HG03095 (cell line): ENCODE results near the gene RPS6KB2.

Experiments
- ATAC-seq: cut with Tn5 transposase; IDR thresholded peaks from one replicate; pipeline ENCODE4 v1.9.1; 2021; ENCODE audit warnings: moderate library complexity; ENCODE audit not compliant: unreplicated experiment

The RPS6KB2 gene

DNA sequence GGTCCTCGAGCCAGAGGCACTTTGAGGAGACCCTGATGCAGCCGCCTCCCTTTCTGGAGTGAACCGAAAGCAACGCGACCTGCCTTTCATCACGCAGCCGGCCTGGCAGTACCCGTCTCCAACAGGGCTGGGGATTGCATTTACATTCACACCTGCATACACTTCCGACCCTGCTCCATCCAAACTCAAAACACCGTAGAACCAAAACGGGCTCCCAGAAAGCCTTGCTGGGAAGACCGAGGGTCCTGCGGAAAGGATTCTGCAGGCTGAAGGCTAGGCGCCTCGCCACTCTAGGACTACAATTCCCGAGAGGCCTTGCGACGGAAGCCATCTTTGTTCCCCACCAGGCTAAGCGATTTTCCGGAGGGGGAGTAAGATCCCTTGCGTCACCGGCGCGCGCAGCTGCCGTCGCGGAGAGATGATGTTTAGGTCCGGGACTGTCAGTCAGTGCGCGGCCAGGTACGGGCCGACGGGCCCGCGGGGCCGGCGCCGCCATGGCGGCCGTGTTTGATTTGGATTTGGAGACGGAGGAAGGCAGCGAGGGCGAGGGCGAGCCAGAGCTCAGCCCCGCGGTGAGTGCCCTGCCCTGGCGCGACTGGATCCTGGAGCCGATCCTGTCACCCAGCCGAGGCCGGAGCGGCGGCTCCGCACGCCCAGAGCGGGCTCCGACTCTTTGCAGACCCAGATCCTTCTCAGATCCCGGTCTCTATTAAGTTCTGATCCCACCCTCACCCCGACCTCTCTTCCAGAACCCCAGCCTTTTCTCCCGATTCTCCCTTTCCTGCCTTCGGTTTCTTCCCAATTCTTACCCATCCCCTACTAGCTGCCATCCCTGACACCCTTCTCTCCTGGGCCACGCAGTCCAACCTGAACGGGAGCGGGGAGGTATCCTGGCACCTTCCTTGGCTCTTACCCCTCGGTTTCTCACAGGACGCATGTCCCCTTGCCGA, at the start of gene RPS6KB2:
TSS of gene RPS6KB2 (plus strand) at position 443 of the 950 bp plus-strand sequence. CDS start at position 495, 52 bp downstream.
- ATAC-seq = peak; percentile 47

GRCh38 chr11:67378544-67378943, 49.8 kb upstream of the RPS6KB2 start:
- no peak for ATAC-seq

GRCh38 chr11:67379061-67380058, 48.9 kb upstream of the RPS6KB2 start:
- ATAC-seq = no peak

DNA sequence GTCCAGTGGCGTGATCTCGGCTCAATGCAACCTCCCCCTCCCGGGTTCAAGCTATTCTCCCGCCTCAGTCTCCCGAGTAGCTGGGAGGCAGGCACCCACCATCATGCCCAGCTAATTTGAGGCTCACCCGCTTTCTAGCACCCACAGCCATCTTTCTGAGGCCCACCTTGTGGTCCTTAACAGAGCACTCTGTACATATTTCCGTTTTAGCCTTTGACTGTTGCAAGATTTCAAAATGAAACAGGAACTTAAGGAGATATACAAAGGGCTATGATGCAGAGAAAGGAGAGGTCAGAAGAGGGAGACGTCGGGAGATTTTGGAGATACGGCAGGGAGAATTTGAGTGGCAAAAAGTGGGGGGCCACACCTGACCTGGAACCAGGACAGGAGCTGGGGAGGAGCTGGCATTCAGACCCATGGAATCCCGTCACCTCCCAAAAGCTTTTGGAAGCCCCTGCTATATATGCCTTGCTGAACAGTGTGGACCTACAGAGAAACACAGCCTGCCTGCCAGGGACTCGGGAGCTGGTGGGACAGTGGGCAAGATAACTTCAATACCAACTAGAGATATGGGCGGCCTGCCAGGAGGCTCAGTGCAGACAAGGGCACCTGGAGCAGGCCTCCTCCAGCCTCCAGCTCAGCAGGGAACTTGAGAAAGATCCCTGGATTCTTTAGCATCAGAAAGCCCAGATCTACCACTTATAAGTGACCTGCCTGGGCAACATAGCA, 46.9 kb upstream of the RPS6KB2 start:
- ATAC-seq = no peak

DNA sequence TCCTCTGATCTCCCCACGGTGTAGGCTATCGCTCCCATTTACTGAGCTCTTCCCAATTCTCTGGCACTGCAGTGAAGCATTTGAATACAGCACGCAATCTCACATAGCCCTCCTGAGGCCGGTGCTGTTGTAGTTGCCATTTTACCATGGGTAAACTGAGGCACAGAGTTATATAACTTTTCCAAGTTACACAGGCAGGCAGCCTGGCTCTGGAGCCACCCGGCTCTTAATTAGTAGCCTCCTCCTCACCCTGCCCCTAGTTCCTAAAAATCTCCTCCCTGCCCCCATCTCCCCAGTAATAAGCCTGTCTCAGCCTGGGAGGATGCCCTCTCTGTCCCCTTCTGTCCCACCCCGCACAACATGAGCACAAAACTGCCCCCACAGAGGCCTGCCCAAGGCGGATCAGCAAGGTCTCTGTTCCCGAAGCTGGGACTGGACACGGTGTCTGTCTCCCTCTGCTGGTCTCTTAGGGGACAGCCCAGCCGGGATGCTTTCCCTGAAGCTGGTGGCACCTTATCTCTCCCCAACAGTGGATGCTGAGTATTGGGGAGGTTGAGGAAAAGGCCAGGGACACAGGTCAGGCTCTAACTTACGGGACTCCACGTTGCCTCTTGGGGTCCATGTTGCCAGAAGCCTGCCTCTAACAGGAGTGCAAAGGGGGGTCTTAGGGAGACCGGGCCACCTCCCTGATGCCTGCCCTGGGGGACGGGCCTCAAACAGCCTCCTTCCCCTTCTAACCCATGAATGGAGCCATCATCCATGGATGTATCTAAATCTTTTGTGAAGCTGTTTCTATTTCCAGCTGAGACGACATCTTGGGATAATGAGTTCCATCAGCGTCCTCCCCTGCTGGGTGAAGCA, 45.8 kb upstream of the RPS6KB2 start:
- ATAC-seq = no peak

DNA sequence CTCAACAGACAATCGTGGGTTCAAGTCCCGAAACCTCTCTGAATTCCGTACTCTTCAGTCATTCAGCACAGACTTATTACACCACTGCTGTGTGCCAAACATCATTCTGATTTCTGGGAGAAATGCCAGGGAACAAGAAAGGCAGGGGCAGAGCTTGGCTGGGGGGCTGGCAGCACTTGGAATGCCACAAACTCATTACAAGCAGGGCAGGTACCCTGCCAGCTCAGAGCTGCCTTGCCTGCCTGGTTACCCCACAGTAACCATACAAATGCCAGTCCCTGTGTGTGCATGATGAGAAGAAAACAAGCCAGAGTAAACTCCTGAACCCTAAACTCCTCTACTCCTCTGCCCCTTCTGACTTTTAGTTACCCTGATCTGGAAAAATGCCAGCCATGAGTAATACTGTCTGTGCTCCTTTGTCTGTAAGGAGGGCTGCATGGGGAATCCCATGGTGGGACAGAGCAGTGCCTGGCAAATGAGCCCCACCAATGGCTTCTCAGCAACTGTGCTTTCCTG, 43.4 kb upstream of the RPS6KB2 start:
- ATAC-seq = no peak

DNA sequence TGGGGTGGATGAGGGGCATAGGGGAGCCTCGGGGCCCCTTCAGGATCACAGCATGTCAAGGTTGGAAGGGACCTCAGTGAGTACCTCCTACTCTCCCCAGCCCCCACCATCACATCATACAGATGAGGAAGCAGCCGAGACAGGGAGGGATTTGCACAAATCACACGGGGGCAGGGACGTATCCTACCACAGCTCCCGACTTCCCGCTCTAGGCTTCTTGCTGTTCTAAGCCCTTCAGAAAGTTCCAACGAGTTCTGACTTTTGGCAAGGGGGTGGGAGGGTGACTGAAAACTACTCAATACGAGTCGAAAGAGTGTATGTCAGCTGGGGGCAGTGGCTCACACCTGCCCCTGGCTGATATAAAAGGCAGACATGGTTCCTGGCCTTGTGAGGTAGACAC, 41.2 kb upstream of the RPS6KB2 start:
- ATAC-seq = no peak

DNA sequence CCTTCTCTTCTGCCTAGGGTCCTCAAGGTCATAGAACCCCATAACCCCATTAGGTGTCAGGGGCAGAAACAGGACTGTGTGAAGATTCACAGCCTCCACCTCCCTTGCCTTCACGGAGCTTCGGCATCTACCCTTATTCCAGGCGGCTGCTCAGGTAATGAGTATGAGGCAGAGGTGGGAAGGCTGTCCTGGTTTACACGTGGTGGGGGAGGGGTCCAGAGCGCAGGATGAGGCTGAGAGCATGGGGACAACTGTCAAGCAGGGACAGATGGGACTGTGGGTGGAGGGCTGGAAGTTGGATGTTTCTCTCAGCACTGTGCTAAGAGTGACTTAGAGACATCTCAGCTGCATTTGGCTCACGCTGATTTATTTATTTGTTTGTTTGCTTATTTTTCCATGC, 40.8 kb upstream of the RPS6KB2 start:
- ATAC-seq = no peak

GRCh38 chr11:67389477-67389876, 38.8 kb upstream of the RPS6KB2 start:
- ATAC-seq = no peak

GRCh38 chr11:67390947-67391303, 37.4 kb upstream of the RPS6KB2 start:
- no peak for ATAC-seq

DNA sequence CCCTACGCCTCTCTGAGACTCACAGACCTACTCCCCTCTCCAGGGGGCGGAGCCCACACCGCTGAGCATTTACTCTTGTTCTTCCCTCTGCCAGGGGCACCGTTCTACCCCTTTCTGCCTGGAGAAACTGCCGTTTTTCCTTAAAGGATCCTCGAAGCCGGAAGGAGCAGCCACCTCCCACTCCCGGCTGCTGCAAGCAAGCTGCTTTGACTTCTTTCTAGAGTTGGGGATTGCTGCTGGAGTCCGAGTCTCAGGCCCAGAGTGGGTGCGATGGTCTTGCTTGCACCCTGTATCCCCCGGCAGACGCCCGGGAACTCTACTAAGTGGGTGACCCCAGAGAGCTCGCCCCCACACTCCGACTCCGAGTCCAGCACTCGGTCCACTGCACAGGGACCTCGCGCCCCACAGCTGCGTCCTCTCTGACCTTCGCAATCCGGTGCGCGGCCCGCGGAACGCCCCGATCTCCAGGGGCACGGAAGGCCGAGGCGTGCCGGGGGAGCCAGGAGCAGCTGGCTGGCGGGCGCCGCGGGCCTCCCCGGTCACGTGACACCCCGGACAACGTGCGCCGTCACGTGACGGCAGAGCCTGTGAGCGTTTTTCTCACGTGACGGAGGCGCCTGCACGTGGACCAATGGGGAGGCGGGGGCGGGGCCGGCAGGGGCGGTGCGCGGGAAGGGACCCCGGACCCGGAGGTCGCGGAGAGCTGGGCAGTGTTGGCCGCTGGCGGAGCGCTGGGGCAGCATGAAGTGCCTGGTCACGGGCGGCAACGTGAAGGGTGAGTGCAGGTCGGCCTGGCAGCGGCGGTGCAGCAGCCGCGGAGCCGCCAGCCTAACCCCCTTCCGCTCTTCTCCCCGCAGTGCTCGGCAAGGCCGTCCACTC, 36.8 kb upstream of the RPS6KB2 start, which contains the start of gene RAD9A:
TSS of gene RAD9A (plus strand) at position 683 of the 879 bp plus-strand sequence. CDS start at position 742, 59 bp downstream.
- ATAC-seq = peak; percentile 48

DNA sequence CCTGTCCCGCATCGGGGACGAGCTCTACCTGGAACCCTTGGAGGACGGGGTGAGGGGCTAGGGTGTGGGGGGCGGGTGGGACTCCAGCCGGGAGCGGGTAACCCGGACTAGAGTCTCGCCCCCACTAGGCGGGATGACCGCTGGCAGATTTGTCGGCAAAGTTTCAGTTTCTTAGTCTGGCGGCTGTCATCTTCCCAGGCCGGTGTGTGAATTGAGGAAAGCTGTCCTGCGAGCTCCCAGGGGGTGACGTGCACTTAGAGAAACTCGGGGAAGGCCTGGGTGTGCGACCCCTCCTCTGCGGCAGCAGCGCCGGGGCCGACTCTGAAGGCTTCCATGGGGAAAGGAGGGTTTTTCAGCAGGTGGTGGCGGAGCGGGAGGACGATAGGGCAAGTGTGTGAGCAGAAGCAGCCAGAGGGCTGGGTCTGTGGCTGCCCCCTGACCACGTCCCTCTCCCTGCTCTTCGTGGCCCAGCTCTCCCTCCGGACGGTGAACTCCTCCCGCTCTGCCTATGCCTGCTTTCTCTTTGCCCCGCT, 36.0 kb upstream of the RPS6KB2 start:
- ATAC-seq = no peak

- no peak for ATAC-seq
These were observed 34.9 kb upstream of the RPS6KB2 start for GRCh38 chr11:67393437-67393836.

DNA sequence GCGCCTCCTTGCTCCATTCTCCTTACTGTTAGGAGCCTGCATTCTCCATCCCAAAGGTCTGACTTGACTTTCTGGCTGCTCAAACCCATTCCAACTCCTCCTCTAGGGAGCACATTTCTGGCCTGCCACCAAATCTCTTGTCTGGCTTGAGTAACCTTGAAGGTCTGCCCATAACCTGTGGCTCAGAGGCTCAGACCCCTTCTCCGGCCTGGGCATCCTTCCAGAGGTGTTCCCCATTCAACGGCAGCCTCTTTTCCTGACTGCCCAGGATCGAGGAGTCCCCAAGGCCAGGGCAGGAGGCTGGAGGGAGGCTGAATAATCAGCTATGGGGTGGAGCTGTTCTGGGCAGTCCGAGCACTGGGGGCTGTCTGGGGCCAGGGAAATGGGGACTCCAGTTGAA, 34.3 kb upstream of the RPS6KB2 start:
- no peak for ATAC-seq

- no peak for ATAC-seq
These were observed 32.6 kb upstream of the RPS6KB2 start for GRCh38 chr11:67395555-67396258.

- no peak for ATAC-seq
These were observed 32.1 kb upstream of the RPS6KB2 start for GRCh38 chr11:67396259-67396581.

DNA sequence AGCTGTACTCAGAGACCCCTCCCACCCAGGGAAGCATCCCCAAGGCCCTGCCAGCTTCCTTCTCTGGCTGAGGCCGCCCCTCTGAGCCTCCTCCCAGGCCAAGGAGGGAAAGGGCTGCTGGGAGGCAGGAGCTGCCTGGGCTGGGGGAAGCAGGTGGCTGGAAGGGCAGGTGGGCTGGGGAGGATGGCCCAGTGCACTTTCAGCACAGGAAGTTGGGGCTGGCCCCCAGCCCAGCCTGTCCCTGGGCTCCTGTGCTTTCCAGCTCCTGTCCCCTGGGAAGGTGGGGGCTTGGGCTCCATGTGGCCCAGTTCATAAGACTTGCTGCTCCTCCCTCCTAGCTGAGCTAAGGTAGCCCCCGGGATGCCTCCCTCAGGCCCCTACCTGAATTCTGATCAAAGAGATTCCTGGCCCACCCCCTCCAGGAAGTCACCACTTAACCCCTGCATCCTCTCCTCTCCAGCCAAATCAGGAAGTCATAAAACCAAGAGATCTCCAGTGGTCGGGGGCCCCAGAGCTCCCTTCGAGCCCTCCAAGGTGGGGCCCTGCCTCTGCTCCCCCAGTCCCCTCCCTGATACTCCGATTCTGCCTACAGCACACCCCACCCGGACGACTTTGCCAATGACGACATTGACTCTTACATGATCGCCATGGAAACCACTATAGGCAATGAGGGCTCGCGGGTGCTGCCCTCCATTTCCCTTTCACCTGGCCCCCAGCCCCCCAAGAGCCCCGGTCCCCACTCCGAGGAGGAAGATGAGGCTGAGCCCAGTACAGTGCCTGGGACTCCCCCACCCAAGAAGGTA, 31.5 kb upstream of the RPS6KB2 start:
- ATAC-seq = no peak
